Measurements from ENCODE around the gene NAP1L1.

NAP1L1 gene

GRCh38 chr12:76047060-76047459, 37.4 kb downstream of the NAP1L1 start:
- no peak for TF ChIP-seq CTCF (IDR thresholded peaks at IDR 0.05; ENCODE audit: low read depth, low read length)
- no peak overlapping the region for H3K4me3 ChIP-seq (replicated peaks in 1 of 2; ENCODE audit: low read depth in 2 of 2, low read length in 2 of 2)
- no peak for DNase-seq (ENCODE audit: low read depth in 2 of 2)

- H3K4me3 ChIP-seq (replicated peaks in 1 of 2; ENCODE audit: low read depth in 2 of 2, low read length in 2 of 2) = no peak overlapping the region
- TF ChIP-seq CTCF (IDR thresholded peaks at IDR 0.05; ENCODE audit: low read depth, low read length) = no peak
- no peak for DNase-seq (ENCODE audit: low read depth in 2 of 2)
Observed at GRCh38 chr12:76043377-76043776, 41.1 kb downstream of the NAP1L1 start.

DNA sequence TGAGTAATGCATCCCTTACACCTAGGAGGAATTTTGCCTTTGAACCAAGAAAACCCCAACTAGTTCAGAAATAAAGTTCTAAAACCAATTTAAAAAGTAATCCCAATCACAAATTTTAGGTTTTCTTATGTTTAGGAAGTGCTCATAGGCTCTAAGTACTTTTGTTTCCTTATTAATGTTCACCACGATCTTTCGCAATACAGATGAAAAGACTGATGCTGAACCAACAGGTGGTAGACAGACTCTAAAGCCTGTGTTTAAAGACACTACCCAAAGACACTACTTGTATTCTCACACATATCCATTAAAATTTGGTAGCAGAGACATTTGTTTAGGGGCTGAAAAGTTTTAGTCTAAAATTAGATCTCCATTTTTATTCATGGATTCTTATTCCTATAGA, 42.3 kb downstream of the NAP1L1 start:
- TF ChIP-seq CTCF (IDR thresholded peaks at IDR 0.05; ENCODE audit: low read depth, low read length) = no peak
- DNase-seq (ENCODE audit: low read depth in 2 of 2) = no peak
- H3K4me3 ChIP-seq (replicated peaks in 1 of 2; ENCODE audit: low read depth in 2 of 2, low read length in 2 of 2) = no peak overlapping the region

- no peak for DNase-seq (ENCODE audit: low read depth in 2 of 2)
- H3K4me3 ChIP-seq (replicated peaks in 1 of 2; ENCODE audit: low read depth in 2 of 2, low read length in 2 of 2) = no peak overlapping the region
- TF ChIP-seq CTCF (IDR thresholded peaks at IDR 0.05; ENCODE audit: low read depth, low read length) = no peak
Observed at GRCh38 chr12:76041406-76041805, 43.1 kb downstream of the NAP1L1 start.

DNA sequence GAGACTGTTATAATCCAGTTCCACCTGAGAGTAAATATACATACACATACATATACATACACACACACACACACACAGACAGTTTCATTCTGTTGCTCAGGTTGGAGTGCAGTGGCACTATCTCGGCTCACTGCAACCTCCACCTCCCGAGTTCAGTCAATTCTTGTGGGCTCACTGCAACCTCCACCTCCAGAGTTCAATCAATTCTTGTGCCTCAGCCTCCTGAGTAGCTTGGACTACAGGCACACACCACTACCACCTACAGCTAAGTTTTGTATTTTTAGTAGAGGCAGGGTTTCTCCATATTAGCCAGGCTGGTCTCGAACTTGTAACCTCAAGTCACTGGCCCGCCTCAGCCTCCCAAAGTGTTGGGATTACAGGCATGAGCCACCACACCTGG, 44.0 kb downstream of the NAP1L1 start:
- no peak overlapping the region for H3K4me3 ChIP-seq (replicated peaks in 1 of 2; ENCODE audit: low read depth in 2 of 2, low read length in 2 of 2)
- TF ChIP-seq CTCF (IDR thresholded peaks at IDR 0.05; ENCODE audit: low read depth, low read length) = no peak
- DNase-seq (ENCODE audit: low read depth in 2 of 2) = no peak

DNA sequence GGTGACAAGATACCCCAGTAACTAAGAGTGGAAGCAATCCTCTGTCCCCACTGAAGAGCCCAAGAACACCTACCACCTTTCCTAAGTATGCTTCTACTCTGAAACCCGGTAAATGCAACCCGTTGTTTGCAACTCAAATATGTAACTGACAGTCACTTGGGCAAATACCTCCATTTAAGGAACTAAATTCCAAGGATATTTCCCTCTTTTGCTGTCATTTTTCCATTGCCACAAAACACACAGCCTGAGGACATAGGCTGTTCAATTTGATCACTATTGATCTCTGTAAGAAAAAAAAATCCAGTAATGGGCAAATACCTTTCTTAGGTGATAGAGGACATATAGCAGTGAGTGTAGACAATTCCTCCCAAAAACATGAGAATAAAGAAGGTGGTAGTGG, 46.3 kb downstream of the NAP1L1 start:
- TF ChIP-seq CTCF (IDR thresholded peaks at IDR 0.05; ENCODE audit: low read depth, low read length) = no peak
- DNase-seq (ENCODE audit: low read depth in 2 of 2) = no peak
- H3K4me3 ChIP-seq (replicated peaks in 1 of 2; ENCODE audit: low read depth in 2 of 2, low read length in 2 of 2) = no peak overlapping the region
